Hepatocyte (in vitro differentiated cells): Measurements from ENCODE around the gene PPP1R3G. TPM values are rescaled to one million over a fixed set of nuclear protein-coding genes. Genes with fewer than 3 reads are reported as not detected.
A peak's percentile ranks its signal among the peaks of the same experiment; 100 is the strongest.

Experiments
- DNase-seq: peaks from one replicate; pipeline ENCODE4 v3.0.0-alpha.2; 2016; ENCODE audit warnings: low spot score
- H2AFZ ChIP-seq: fragments of 200-600 bp; sonication (generic); 2 replicates; pipeline ENCODE4 v1.6.0; 2016; ENCODE audit warnings: antibody characterized with exemption, mild to moderate bottlenecking
- H3K27ac ChIP-seq: fragments of 200-600 bp; sonication (generic); 2 replicates; pipeline ENCODE4 v1.5.1; 2016; ENCODE audit warnings: mild to moderate bottlenecking
- H3K27me3 ChIP-seq: fragments of 200-600 bp; sonication (generic); 2 replicates; pipeline ENCODE4 v1.6.1; 2016
- H3K36me3 ChIP-seq: fragments of 200-600 bp; sonication (generic); replicated peaks from 2 replicates; pipeline ENCODE4 v1.5.1; 2016; ENCODE audit warnings: low read depth; ENCODE audit not compliant: insufficient read depth
- H3K4me1 ChIP-seq: fragments of 200-600 bp; sonication (generic); 2 replicates; pipeline ENCODE4 v1.5.1; 2016; ENCODE audit warnings: mild to moderate bottlenecking, moderate library complexity; ENCODE audit not compliant: insufficient read depth
- H3K4me2 ChIP-seq: fragments of 200-600 bp; sonication (generic); 2 replicates; pipeline ENCODE4 v1.6.0; 2016
- H3K4me3 ChIP-seq: fragments of 200-600 bp; sonication (generic); 2 replicates; pipeline ENCODE4 v1.5.1; 2016; ENCODE audit warnings: mild to moderate bottlenecking
- H3K79me2 ChIP-seq: fragments of 200-600 bp; sonication (generic); 2 replicates; pipeline ENCODE4 v1.6.0; 2017; ENCODE audit warnings: mild to moderate bottlenecking
- H3K9me2 ChIP-seq: fragments of 200-600 bp; sonication (generic); replicated peaks from 2 replicates; pipeline ENCODE4 v1.6.0; 2017; ENCODE audit warnings: mild to moderate bottlenecking; ENCODE audit not compliant: insufficient read depth
- H3K9me3 ChIP-seq: fragments of 200-600 bp; sonication (generic); 2 replicates; pipeline ENCODE4 v1.5.1; 2016; ENCODE audit warnings: low read depth, mild to moderate bottlenecking
- H4K20me1 ChIP-seq: fragments of 200-600 bp; sonication (generic); 2 replicates; pipeline ENCODE4 v1.6.0; 2016; ENCODE audit warnings: mild to moderate bottlenecking; ENCODE audit not compliant: insufficient read depth, poor library complexity, severe bottlenecking
- CTCF ChIP-seq: fragments of 200-600 bp; sonication (generic); IDR thresholded peaks from 2 replicates; pipeline ENCODE4 v1.5.1; 2016; ENCODE audit warnings: antibody characterized with exemption, mild to moderate bottlenecking; ENCODE audit not compliant: poor library complexity
- EZH2 ChIP-seq: fragments of 200-600 bp; sonication (generic); IDR thresholded peaks from 2 replicates; pipeline ENCODE4 v1.6.1; 2016; ENCODE audit warnings: antibody characterized with exemption, mild to moderate bottlenecking, borderline replicate concordance
- EZH2phosphoT487 ChIP-seq: fragments of 200-600 bp; sonication (generic); IDR thresholded peaks from one replicate; pipeline ENCODE4 v1.6.1; 2018; ENCODE audit warnings: antibody characterized with exemption, mild to moderate bottlenecking, low read depth, moderate library complexity; ENCODE audit not compliant: unreplicated experiment, severe bottlenecking
- WGBS: methylation state at CpG from one replicate; pipeline ENCODE4 v1.1.6; 2016; ENCODE audit warnings: low lambda C conversion rate; ENCODE audit errors: missing lambda C conversion rate; 5-methylcytosine and 5-hydroxymethylcytosine counted together
- polyA plus RNA-seq: library from polyadenylated mRNA; unstranded; fragments of >200 nt; fragmentation: Nextera tagmentation; extraction: Ambion mirVana; gene quantifications from 2 replicates; pipeline ENCODE4 v1.2.1, GENCODE V29; 2016
- total RNA-seq: library from RNA; depleted of rRNA; stranded (reverse); fragments of >200 nt; gene quantifications from 2 replicates; pipeline ENCODE4 v1.2.3, GENCODE V29; 2014

Gene PPP1R3G
- total and polyA plus RNA-seq, 2 experiments from 2014 or later = 0.47 to 0.82 TPM

GRCh38 chr6:5067305-5067704, 17.8 kb upstream of the PPP1R3G start:
- no peak overlapping the region for H2AFZ ChIP-seq

GRCh38 chr6:5068153-5068751, 16.9 kb upstream of the PPP1R3G start:
- no peak overlapping the region for H3K4me2 ChIP-seq
- H3K4me3 ChIP-seq = no peak overlapping the region
- DNase-seq = peak; percentile 59
- H3K36me3 ChIP-seq = no peaks in the 10 kb centered on the region
- H4K20me1 ChIP-seq = no peaks in the 10 kb centered on the region
- H3K27me3 ChIP-seq = no peaks in the 10 kb centered on the region
- no peaks in the 10 kb centered on the region for H3K9me2 ChIP-seq
- TF ChIP-seq EZH2phosphoT487 = no peak
- TF ChIP-seq CTCF = no peak
- TF ChIP-seq EZH2 = no peak
- H3K79me2 ChIP-seq = no peaks in the 10 kb centered on the region
- H2AFZ ChIP-seq = no peak overlapping the region
- 80% methylated on average over 17 of the region's 17 CpGs for WGBS
- peak overlapping the region; percentile 75 for H3K27ac ChIP-seq
- H3K4me1 ChIP-seq = no peaks in the 10 kb centered on the region
- no peaks in the 10 kb centered on the region for H3K9me3 ChIP-seq

More at GRCh38 chr6:5067305-5067704, 17.8 kb upstream of the PPP1R3G start:
- TF ChIP-seq CTCF (no peak), EZH2 (no peak), EZH2phosphoT487 (no peak)
- DNase-seq = no peak
- Histone ChIP-seq H3K79me2 (no peaks in the 10 kb centered on the region), H3K36me3 (no peaks in the 10 kb centered on the region), H4K20me1 (no peaks in the 10 kb centered on the region), H3K27ac (no peak overlapping the region), H3K4me3 (no peak overlapping the region), H3K4me2 (no peak overlapping the region), H3K4me1 (no peaks in the 10 kb centered on the region), H3K27me3 (no peaks in the 10 kb centered on the region), H3K9me2 (no peaks in the 10 kb centered on the region), H3K9me3 (no peaks in the 10 kb centered on the region)
- 97% methylated on average over 3 of the region's 3 CpGs for WGBS

- Histone ChIP-seq H3K36me3 (no peaks in the 10 kb centered on the region), H3K27ac (no peak overlapping the region), H3K9me3 (no peaks in the 10 kb centered on the region), H3K4me1 (no peaks in the 10 kb centered on the region), H3K4me2 (no peak overlapping the region), H3K4me3 (no peak overlapping the region), H4K20me1 (no peaks in the 10 kb centered on the region), H3K79me2 (no peaks in the 10 kb centered on the region), H2AFZ (no peak overlapping the region), H3K9me2 (no peaks in the 10 kb centered on the region), H3K27me3 (no peaks in the 10 kb centered on the region)
- no peak for TF ChIP-seq CTCF
- TF ChIP-seq EZH2 = no peak
- no peak for TF ChIP-seq EZH2phosphoT487
- 85% methylated on average over 2 of the region's 2 CpGs for WGBS
- no peak for DNase-seq
Observed at GRCh38 chr6:5071216-5071615, 13.9 kb upstream of the PPP1R3G start.

GRCh38 chr6:5072440-5072839, 12.7 kb upstream of the PPP1R3G start:
- no peaks in the 10 kb centered on the region for H3K79me2 ChIP-seq
- H4K20me1 ChIP-seq = no peaks in the 10 kb centered on the region
- no peak overlapping the region for H2AFZ ChIP-seq
- H3K9me2 ChIP-seq = no peaks in the 10 kb centered on the region
- H3K27me3 ChIP-seq = no peaks in the 10 kb centered on the region
- no peak for DNase-seq
- H3K4me2 ChIP-seq = no peak overlapping the region
- H3K4me3 ChIP-seq = no peak overlapping the region
- WGBS = 81% methylated on average over 7 of the region's 7 CpGs
- no peaks in the 10 kb centered on the region for H3K36me3 ChIP-seq
- H3K4me1 ChIP-seq = no peaks in the 10 kb centered on the region
- H3K9me3 ChIP-seq = no peaks in the 10 kb centered on the region
- H3K27ac ChIP-seq = no peak overlapping the region
- TF ChIP-seq EZH2 (no peak), EZH2phosphoT487 (no peak), CTCF (no peak)
